COLO668 (cell line): Measurements from ENCODE around the gene METTL13.
"Not testable (repeated sequence)": the region's sequence is repeated elsewhere in the genome, so short reads cannot be mapped to it uniquely, and the experiment has no call there.

ENCODE experiments used
- DNase-seq: peaks from one replicate; lab custom pipeline; 2025; ENCODE audit not compliant: unreplicated experiment; lab: John Stamatoyannopoulos, UW

Gene METTL13

GRCh38 chr1:171763764-171764163 lies 17.7 kb upstream of the METTL13 start:
- DNase-seq = no peak

GRCh38 chr1:171769171-171769570 lies 12.3 kb upstream of the METTL13 start:
- DNase-seq = no peak

GRCh38 chr1:171769754-171770153 lies 11.7 kb upstream of the METTL13 start:
- DNase-seq = no peak

- no peak for DNase-seq
Measured at GRCh38 chr1:171772312-171772711, 9.1 kb upstream of the METTL13 start.

GRCh38 chr1:171780583-171781175 lies 781 bp upstream of the METTL13 start:
- no peak for DNase-seq

- DNase-seq = no peak
Measured at GRCh38 chr1:171783816-171784530, 2.5 kb downstream of the METTL13 start.

GRCh38 chr1:171784784-171785183 lies 3.3 kb downstream of the METTL13 start:
- DNase-seq = no peak

GRCh38 chr1:171785766-171786165 lies 4.3 kb downstream of the METTL13 start:
- no peak for DNase-seq

GRCh38 chr1:171786534-171786933 lies 5.1 kb downstream of the METTL13 start:
- no peak for DNase-seq

GRCh38 chr1:171787686-171788480 lies 6.4 kb downstream of the METTL13 start:
- DNase-seq = no peak

- no peak for DNase-seq
Measured at GRCh38 chr1:171788696-171789095, 7.2 kb downstream of the METTL13 start.

GRCh38 chr1:171790318-171790717 lies 8.9 kb downstream of the METTL13 start:
- DNase-seq = no peak

GRCh38 chr1:171792656-171793369 lies 11.4 kb downstream of the METTL13 start:
- DNase-seq = no peak

GRCh38 chr1:171793636-171794035 lies 12.2 kb downstream of the METTL13 start:
- no peak for DNase-seq

GRCh38 chr1:171794085-171794484 lies 12.6 kb downstream of the METTL13 start:
- no peak for DNase-seq

- no peak for DNase-seq
Measured at GRCh38 chr1:171796592-171796991, 15.1 kb downstream of the METTL13 start.

GRCh38 chr1:171798311-171798710 lies 16.9 kb downstream of the METTL13 start:
- no peak for DNase-seq

GRCh38 chr1:171798765-171799164 lies 17.3 kb downstream of the METTL13 start:
- DNase-seq = no peak

- no peak for DNase-seq
Measured at GRCh38 chr1:171799166-171799565, 17.7 kb downstream of the METTL13 start.

GRCh38 chr1:171799698-171800097 lies 18.2 kb downstream of the METTL13 start:
- not testable (repeated sequence) for DNase-seq

GRCh38 chr1:171800342-171800741 lies 18.9 kb downstream of the METTL13 start:
- DNase-seq = no peak
